Stimulated activated CD8-positive, alpha-beta memory T cell treated with anti-CD3 and anti-CD28 coated beads, Interleukin-7, amount 100 ng/mL, for 4 hours (primary cell): ENCODE results near the gene CACNA1G.

Source experiments
- DNase-seq, 2 donors: peaks; one replicate each; pipeline ENCODE4 v3.0.0-alpha.2; 2020; ENCODE audit warnings: low read depth in 2 of 2

Gene CACNA1G

GRCh38 chr17:50560185-50560824 is at the start of gene CACNA1G:
TSS of gene CACNA1G (plus strand) at chr17:50560715. CDS start at chr17:50561460, 745 bp downstream.
- DNase-seq: peak; percentile 62 to 77

DNA sequence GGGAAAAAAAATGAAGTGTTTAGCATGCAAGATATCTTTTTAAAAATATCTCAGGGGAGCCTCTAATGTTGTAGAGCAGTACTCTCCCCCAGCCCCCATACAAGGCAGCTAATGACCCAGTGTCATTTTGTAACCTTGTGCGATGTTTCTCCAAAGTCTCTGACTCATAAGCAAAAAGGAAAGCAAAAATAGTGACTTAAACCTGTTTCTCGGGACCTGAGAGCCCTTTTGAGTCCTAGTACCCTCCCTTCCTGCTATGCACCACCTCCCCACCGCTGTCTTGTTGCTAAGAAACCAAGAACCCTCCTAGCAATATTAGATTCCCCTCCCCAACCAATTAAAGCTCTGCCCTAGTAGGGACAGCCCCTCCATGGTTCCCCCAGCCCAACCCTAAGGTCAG is 49.5 kb upstream of the CACNA1G start:
- DNase-seq: no peak

- no peak for DNase-seq
These were observed 47.0 kb upstream of the CACNA1G start for GRCh38 chr17:50513495-50513894.

- no peak for DNase-seq
These were observed 46.1 kb upstream of the CACNA1G start for GRCh38 chr17:50514388-50514787.

DNA sequence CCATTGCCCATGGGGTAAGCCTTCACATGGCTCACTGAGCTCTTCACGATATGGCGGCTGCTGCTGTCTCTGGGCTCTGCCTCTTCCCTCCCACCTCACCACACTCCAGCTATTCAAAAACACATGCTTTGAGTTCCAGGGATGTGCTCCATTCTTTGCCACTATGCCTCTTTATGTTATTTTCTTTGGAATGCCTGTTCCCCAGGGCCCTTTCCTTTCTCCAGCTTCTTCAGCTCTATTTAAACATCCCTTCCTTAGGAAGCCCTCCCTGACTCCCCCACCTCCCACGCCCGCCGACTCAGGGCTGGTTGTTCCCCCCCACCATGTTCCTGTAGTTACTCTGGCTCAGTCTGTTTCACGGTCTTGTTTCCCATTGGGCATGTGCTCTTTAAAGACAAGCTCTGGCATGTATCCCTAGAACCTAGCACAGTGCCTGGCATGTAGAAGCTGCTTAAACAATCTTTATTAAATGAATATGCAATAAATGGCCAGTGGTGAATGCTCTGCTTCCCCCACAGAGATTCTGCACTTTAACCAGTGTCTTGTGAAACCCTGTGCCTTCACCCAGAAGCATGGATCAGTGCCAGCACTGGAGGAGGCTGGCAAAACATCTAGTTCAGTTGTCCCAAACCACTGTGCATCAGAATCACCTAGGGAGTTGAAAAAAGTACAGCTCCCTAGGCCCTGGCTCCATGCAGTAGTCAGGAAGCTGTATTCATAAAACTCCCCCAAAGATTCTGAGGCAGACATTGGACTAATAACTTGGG is 45.4 kb upstream of the CACNA1G start:
- no peak for DNase-seq

GRCh38 chr17:50517011-50517410 is 43.5 kb upstream of the CACNA1G start:
- DNase-seq: no peak

- DNase-seq: no peak
These were observed 42.8 kb upstream of the CACNA1G start for GRCh38 chr17:50517504-50518383.

GRCh38 chr17:50518384-50519023 is 42.0 kb upstream of the CACNA1G start:
- no peak for DNase-seq

GRCh38 chr17:50519141-50519834 is 41.2 kb upstream of the CACNA1G start:
- no peak for DNase-seq

DNA sequence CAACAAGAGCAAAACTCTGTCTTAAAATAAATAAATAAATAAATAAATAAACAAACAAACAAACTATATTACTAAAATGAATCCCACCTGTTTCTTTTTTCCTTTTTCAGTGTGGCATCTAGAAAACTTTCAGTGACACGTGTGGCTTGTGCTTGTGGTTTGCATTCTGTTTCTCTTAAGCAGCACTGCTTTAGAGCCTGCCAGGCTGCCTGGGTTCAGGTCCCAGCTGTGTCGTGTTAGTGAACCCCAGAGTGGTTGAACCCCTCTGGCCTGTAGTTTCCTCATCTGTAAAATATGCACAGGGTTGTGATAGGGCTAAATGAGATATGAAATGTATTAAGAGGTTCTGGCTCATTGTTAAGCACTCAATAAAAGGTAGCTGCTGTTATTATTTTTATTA is 40.0 kb upstream of the CACNA1G start:
- DNase-seq: no peak

- no peak for DNase-seq
These were observed 39.0 kb upstream of the CACNA1G start for GRCh38 chr17:50521514-50521913.

- DNase-seq: no peak
These were observed 37.7 kb upstream of the CACNA1G start for GRCh38 chr17:50522766-50523165.

- DNase-seq: no peak
These were observed 37.3 kb upstream of the CACNA1G start for GRCh38 chr17:50523208-50523607.

DNA sequence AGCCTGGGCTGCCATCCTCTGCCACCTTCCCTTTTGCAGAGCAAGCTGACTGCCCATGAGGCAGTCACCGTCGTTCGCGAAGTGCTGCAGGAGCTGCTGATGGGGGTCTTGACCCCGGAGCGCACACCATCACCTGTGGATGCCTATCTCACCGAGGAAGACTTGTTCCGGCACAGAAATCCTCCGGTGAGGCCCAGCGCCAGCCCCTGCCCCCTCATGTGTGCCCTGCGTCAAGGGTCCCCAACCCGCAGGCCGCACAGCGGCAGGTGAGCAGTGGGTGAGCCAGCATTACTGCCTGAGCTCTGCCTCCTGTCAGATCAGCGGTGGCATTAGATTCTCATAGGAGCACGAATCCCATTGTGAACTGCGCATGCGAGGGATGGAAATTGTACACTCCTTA is 35.7 kb upstream of the CACNA1G start:
- no peak for DNase-seq

DNA sequence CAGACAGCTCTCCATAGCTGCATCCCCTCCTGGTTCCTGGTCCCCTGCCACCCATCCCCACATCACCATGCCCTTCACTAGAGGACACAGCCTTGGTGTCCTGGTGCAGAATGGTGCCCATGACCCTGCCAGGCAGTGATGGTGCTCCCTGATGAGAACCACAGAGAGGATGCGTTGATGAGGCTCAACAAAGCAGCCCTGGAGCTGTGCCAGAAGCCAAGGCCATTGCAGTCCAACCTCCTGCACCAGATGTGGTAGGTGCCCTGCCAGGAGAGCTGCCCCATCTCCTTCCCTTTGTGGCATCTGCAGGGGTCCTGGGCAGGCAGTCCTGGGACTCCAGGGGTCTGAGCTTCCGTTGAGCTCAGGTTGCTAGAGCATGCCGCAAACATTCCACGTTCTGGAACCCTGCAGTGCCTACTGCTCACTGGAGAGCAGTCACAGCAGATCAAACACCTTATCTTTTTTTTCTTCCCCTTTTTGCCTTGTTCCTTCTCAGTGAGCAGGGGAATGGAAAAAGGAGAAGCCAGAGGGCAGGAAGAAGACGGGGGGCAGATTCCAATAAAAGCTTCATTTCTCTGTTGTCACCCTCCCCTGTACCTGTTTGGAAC is 33.3 kb upstream of the CACNA1G start:
- DNase-seq: no peak

DNA sequence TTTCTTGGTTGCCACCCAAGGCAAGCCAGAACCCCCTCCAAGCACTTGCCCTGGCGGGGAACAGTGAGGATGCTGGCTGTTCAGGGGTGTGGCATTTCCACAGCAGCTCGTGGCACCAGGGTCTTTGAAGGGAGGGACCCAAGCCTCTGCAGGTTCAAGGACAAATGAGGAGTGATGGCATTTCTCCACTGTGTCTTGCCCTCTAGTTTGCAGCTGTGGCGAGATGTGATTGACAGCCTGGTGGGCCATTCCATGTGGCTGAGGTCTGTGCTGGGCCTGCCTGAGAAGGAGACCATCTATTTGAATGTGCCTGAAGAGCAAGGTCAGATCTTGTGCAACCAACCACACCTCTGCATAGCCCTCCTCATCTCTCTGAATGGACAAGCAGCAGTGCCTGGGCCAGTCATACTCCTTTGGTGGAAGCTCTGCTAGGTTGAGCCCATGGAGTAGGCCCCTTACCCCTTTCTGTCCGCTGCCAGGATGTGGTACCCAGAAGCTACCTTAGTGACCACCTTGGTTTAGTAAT is 32.5 kb upstream of the CACNA1G start:
- no peak for DNase-seq

GRCh38 chr17:50529849-50530248 is 30.7 kb upstream of the CACNA1G start:
- no peak for DNase-seq

- no peak for DNase-seq
These were observed 29.0 kb upstream of the CACNA1G start for GRCh38 chr17:50531428-50532025.

DNA sequence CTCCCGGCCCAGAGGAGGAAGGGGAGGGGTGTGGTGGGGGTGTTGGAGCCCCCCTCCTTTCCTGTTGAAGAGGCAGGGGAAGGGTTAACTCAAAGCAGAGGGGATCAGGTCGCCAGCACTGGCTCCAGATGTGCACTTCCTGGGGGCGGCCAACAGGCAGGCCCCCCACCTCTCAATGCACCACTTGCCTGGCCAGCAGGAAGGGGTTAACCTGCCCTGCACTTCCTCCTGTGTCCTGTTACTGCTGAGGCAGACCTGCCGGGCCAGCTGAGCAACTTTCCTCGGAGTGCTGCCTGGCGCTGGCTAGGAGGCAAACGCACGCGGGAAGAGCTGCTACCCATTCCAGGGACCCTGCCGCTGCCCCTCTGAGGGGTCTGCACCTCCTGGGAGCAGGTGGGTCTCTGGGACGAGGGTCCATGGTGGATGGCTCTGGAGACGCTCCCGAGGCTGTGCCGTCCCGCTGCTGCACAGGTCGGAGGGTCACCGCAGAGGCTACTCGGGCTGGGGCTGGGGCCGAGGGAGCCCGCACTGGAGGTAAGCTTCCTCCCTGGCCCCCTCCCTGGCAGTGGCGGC is 28.0 kb upstream of the CACNA1G start, which contains the start of gene EPN3:
TSS of gene EPN3 (plus strand) at position 284 of the 573 bp plus-strand sequence. CDS start 3,822 bp downstream, outside the sequence.
- DNase-seq: no peak

DNA sequence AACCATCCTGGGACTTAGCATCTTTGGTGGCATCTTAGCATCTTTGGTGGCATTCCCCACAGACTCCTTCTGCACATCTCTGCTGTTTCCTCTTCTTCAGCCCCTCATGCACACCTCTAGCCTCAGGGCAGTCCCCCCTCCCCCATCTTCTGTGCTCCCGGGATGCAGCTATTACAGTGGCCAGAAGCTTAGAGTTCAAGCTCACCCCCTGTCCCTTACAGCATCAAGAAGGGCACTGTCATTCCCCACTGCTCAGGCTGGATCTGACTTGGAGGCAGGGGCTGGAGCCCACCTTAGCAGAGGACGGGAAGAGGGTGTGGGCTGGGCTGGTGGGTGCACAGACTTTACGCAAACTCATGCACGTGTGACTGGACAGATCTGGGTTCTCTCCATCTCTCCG is 27.3 kb upstream of the CACNA1G start:
- no peak for DNase-seq
